Muscle of back (tissue), 11 donors: ENCODE data around the gene ZP2. TPM values are rescaled to one million over a fixed set of nuclear protein-coding genes. Genes with fewer than 3 reads are reported as not detected.

ENCODE experiments used
- DNase-seq, 3 donors: peaks; one replicate each; pipeline versions ENCODE4 v3.0.0 to v3.0.0-alpha.2; 2013
- polyA plus RNA-seq, 10 donors: library from polyadenylated mRNA; unstranded; fragments of 120-200 nt; gene quantifications; one replicate each; pipeline ENCODE4 v1.2.1, GENCODE V29; 2013; ENCODE audit not compliant: insufficient read length in 10 of 10

Gene ZP2
- polyA plus RNA-seq, 10 donors, result 0.13 to 1.1 (median 0.35) TPM; not detected in 1

GRCh38 chr16:21150375-21151001 lies 60.9 kb downstream of the ZP2 start, which contains the start of gene DNAH3:
Gene DNAH3, minus strand, starts transcription at chr16:21150846. Its CDS starts 527 bp downstream, at chr16:21150319.
- DNase-seq, result peak in 1 of 3 donors; percentile 14

Other genes starting within 250 kb of the ZP2 start
- gene DNAH3, start 60.7 kb downstream of the ZP2 start, polyA plus RNA-seq, result under 1 TPM; 0.03 to 0.54 (median 0.25) TPM
- gene LDAF1, start 52.9 kb downstream of the ZP2 start, polyA plus RNA-seq, result 10 to 100 TPM; 25.6 to 46.7 (median 41.3) TPM
- gene ANKS4B, start 22.1 kb upstream of the ZP2 start, polyA plus RNA-seq, result under 1 TPM in 5 of 10 donors, not detected in 5; 0.03 to 0.05 (median 0.04) TPM
- gene CRYM, start 66.7 kb upstream of the ZP2 start, polyA plus RNA-seq, result 1 to 10 TPM in 2 of 10 donors, under 1 TPM in 4, not detected in 4; 0.11 to 2.2 (median 0.64) TPM